ENCODE results near the gene C7orf25.

- TF ChIP-seq YY1 (IDR thresholded peaks at IDR 0.05; ENCODE audit: low read depth) (no peak), REST (IDR thresholded peaks at IDR 0.05; ENCODE audit: low read depth) (no peak), CEBPB (IDR thresholded peaks at IDR 0.05) (no peak), EGR1 (IDR thresholded peaks at IDR 0.05) (no peak), RAD21 (IDR thresholded peaks at IDR 0.05; ENCODE audit: low read depth) (no peak), EP300 (IDR thresholded peaks at IDR 0.05; ENCODE audit: borderline replicate concordance) (no peak), TAF1 (IDR thresholded peaks at IDR 0.05; ENCODE audit: low read depth) (no peak), NFIC (IDR thresholded peaks at IDR 0.05) (no peak)
These were observed 19.6 kb upstream of the C7orf25 start for GRCh38 chr7:42931447-42931833.

All from Ishikawa (cell line).